Muscle layer of duodenum (tissue), 2 donors: Measurements from ENCODE around the gene ABRACL.
"Not testable (repeated sequence)": the region's sequence is repeated elsewhere in the genome, so short reads cannot be mapped to it uniquely, and the experiment has no call there.

Experiments
- H3K27ac ChIP-seq: one replicate; pipeline ENCODE4 v1.7.0; 2013; ENCODE audit warnings: mild to moderate bottlenecking, low read length
- H3K27me3 ChIP-seq: one replicate; pipeline ENCODE4 v1.7.0; 2013; ENCODE audit warnings: low read depth, mild to moderate bottlenecking, control low read depth, low read length
- H3K36me3 ChIP-seq, 2 donors: one replicate each; pipeline ENCODE4 v1.7.0; 2013; ENCODE audit warnings: low read length in 2 of 2, control low read depth in 1 of 2, mild to moderate bottlenecking in 1 of 2; ENCODE audit not compliant: insufficient read depth in 2 of 2, control insufficient read depth in 1 of 2
- H3K4me1 ChIP-seq, 2 donors: one replicate each; pipeline ENCODE4 v1.7.0; 2013; ENCODE audit warnings: low read length in 2 of 2, mild to moderate bottlenecking in 2 of 2, control low read depth in 1 of 2, moderate library complexity in 1 of 2; ENCODE audit not compliant: insufficient read depth in 2 of 2, control insufficient read depth in 1 of 2
- H3K4me3 ChIP-seq, 2 donors: one replicate each; pipeline ENCODE4 v1.7.0; 2013; ENCODE audit warnings: low read length in 2 of 2, low read depth in 1 of 2, mild to moderate bottlenecking in 1 of 2
- H3K9me3 ChIP-seq, 2 donors: one replicate each; pipeline ENCODE4 v1.7.0; 2013; ENCODE audit warnings: low read length in 2 of 2, control low read depth in 1 of 2, mild to moderate bottlenecking in 1 of 2; ENCODE audit not compliant: control insufficient read depth in 1 of 2
- donor health status: healthy.

Gene ABRACL

GRCh38 chr6:139037490-139037889 lies 8.9 kb downstream of the ABRACL start:
- H3K27ac ChIP-seq = no peak overlapping the region
- peaks cover 3 to 7% of the 10 kb centered on the region in 2 donors for H3K36me3 ChIP-seq
- no peaks in the 10 kb centered on the region for H3K9me3 ChIP-seq
- no peaks in the 10 kb centered on the region for H3K4me1 ChIP-seq
- H3K4me3 ChIP-seq = no peak overlapping the region
- H3K27me3 ChIP-seq = no peaks in the 10 kb centered on the region

GRCh38 chr6:139044250-139044649 lies 15.7 kb downstream of the ABRACL start:
- Histone ChIP-seq H3K4me3 (no peak overlapping the region), H3K4me1 (no peaks in the 10 kb centered on the region), H3K27ac (no peak overlapping the region), H3K36me3 (no peaks in the 10 kb centered on the region), H3K27me3 (no peaks in the 10 kb centered on the region), H3K9me3 (no peaks in the 10 kb centered on the region)

GRCh38 chr6:139047677-139048076 lies 19.1 kb downstream of the ABRACL start:
- Histone ChIP-seq H3K27ac (no peak overlapping the region), H3K27me3 (no peaks in the 10 kb centered on the region), H3K9me3 (no peaks in the 10 kb centered on the region), H3K4me1 (no peaks in the 10 kb centered on the region), H3K4me3 (no peak overlapping the region), H3K36me3 (no peaks in the 10 kb centered on the region)

GRCh38 chr6:139048912-139049311 lies 20.4 kb downstream of the ABRACL start:
- H3K9me3 ChIP-seq = not testable (repeated sequence)

GRCh38 chr6:139050131-139050769 lies 21.7 kb downstream of the ABRACL start:
- H3K27ac ChIP-seq, H3K27me3 ChIP-seq, H3K4me3 ChIP-seq, H3K4me1 ChIP-seq, H3K36me3 ChIP-seq, H3K9me3 ChIP-seq: not testable (repeated sequence)

More at GRCh38 chr6:139048912-139049311, 20.4 kb downstream of the ABRACL start:
- not testable (repeated sequence) for H3K4me3 ChIP-seq, H3K27me3 ChIP-seq, H3K36me3 ChIP-seq, H3K27ac ChIP-seq, H3K4me1 ChIP-seq

- Histone ChIP-seq H3K4me1 (no peaks in the 10 kb centered on the region), H3K27ac (no peak overlapping the region), H3K9me3 (no peaks in the 10 kb centered on the region), H3K4me3 (no peak overlapping the region), H3K36me3 (no peaks in the 10 kb centered on the region), H3K27me3 (no peaks in the 10 kb centered on the region)
Observed at GRCh38 chr6:139050770-139051313, 22.3 kb downstream of the ABRACL start.

GRCh38 chr6:139051396-139052060 lies 23.0 kb downstream of the ABRACL start:
- Histone ChIP-seq H3K36me3 (no peaks in the 10 kb centered on the region), H3K4me3 (no peak overlapping the region), H3K4me1 (no peaks in the 10 kb centered on the region), H3K9me3 (no peaks in the 10 kb centered on the region), H3K27ac (no peak overlapping the region), H3K27me3 (no peaks in the 10 kb centered on the region)

GRCh38 chr6:139053382-139053781 lies 24.8 kb downstream of the ABRACL start:
- H3K4me1 ChIP-seq = no peaks in the 10 kb centered on the region
- no peaks in the 10 kb centered on the region for H3K9me3 ChIP-seq
- H3K36me3 ChIP-seq = no peaks in the 10 kb centered on the region
- no peaks in the 10 kb centered on the region for H3K27me3 ChIP-seq
- H3K27ac ChIP-seq = no peak overlapping the region
- no peak overlapping the region for H3K4me3 ChIP-seq

- Histone ChIP-seq H3K36me3 (no peaks in the 10 kb centered on the region), H3K27ac (no peak overlapping the region), H3K4me3 (no peak overlapping the region), H3K4me1 (no peaks in the 10 kb centered on the region), H3K27me3 (no peaks in the 10 kb centered on the region), H3K9me3 (no peaks in the 10 kb centered on the region)
Observed at GRCh38 chr6:139054001-139054400, 25.5 kb downstream of the ABRACL start.

- H3K27ac ChIP-seq = no peak overlapping the region
- H3K27me3 ChIP-seq = no peaks in the 10 kb centered on the region
- H3K36me3 ChIP-seq = no peaks in the 10 kb centered on the region
- H3K9me3 ChIP-seq = no peaks in the 10 kb centered on the region
- H3K4me3 ChIP-seq = no peak overlapping the region
- H3K4me1 ChIP-seq = no peaks in the 10 kb centered on the region
Observed at GRCh38 chr6:139055709-139056108, 27.2 kb downstream of the ABRACL start.

- no peak overlapping the region for H3K4me3 ChIP-seq
Observed at GRCh38 chr6:139058029-139058428, 29.5 kb downstream of the ABRACL start.

More at GRCh38 chr6:139058029-139058428, 29.5 kb downstream of the ABRACL start:
- Histone ChIP-seq H3K27ac (no peak overlapping the region), H3K27me3 (no peaks in the 10 kb centered on the region), H3K36me3 (no peaks in the 10 kb centered on the region), H3K4me1 (no peaks in the 10 kb centered on the region), H3K9me3 (no peaks in the 10 kb centered on the region)
